ENCODE data around the gene PRKCSH.
"Not testable (repeated sequence)": the region's sequence is repeated elsewhere in the genome, so short reads cannot be mapped to it uniquely, and the experiment has no call there.

Gene PRKCSH

DNA sequence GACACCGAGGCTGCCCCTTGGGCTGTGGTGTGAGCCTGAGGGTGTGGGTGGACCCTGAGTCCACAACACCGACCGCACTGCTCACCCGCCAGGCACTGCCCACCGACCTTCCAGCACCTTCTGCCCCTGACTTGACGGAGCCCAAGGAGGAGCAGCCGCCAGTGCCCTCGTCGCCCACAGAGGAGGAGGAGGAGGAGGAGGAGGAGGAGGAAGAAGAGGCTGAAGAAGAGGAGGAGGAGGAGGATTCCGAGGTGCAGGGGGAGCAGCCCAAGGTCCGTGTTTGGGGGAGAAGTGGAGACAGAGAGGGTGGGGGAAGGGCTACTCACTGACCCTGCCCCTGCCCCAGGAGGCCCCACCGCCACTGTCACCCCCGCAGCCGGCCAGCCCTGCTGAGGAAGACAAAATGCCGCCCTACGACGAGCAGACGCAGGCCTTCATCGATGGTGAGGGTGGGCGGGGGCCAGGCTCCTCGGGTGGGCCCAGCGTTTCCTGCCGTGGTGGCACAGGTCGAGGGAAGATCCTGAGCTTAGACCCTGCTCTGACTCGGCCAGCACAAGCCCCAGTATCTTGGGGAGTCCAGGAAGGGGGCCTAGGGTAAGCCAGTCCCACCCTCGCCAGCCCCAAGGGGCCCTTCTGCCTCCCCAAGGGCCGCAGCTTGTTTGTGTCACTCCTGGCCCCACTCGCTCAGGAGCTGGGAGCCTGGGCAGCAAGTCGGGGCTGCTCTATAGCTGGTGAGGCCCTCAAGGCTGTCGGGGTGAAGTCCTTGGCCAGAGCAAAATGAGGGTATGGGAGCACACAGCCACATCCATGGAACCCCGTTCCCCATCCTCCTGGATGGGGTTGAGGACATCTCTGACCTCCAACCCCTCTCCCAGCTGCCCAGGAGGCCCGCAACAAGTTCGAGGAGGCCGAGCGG lies 12.2 kb downstream of the PRKCSH start:
- no peak for DNase-seq
- in situ Hi-C loops (cut with MboI; ENCODE audit: low pct_unique_long_range_greater_than_20kb, low sequenced_read_pairs) = no loop called here

DNA sequence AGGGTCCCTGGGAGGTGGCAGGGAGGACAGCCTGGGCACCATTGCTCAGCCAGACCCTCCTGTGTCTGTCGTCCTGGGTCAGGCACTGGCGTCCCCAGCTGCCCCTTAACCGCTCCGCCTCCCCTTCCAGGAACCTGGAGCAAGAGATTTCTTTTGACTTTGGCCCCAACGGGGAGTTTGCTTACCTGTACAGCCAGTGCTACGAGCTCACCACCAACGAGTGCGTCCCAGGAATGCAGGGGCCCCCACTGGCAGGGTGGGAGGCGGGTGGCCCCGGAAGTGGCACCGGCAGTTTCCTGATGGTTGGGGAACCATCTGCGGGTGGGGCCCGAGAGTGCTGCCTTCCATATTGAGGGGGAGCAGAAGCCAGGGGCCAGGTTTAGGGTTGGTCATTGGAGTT lies 13.0 kb downstream of the PRKCSH start:
- no peak for DNase-seq

DNA sequence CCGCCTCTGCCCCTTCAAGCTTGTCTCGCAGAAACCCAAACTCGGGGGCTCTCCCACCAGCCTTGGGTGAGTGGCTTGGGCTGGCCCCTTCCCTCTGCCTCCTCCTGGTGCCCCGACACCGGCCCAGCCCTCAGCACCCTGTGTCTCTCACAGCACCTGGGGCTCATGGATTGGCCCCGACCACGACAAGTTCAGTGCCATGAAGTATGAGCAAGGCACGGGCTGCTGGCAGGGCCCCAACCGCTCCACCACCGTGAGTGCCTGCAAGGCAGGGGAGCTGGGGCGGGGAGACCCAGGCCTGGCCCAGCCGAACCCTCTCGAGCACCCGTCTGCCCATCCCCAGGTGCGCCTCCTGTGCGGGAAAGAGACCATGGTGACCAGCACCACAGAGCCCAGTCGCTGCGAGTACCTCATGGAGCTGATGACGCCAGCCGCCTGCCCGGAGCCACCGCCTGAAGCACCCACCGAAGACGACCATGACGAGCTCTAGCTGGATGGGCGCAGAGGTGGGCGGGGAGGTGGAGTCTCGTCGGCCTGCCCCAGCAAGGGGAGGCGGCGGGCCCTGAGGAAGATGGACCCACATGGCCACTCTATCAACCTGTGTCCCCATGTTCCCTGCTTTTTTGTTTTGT lies 13.6 kb downstream of the PRKCSH start:
- DNase-seq = no peak
- in situ Hi-C loops (cut with MboI; ENCODE audit: low pct_unique_long_range_greater_than_20kb, low sequenced_read_pairs) = no loop called here

More for the DNA sequence above, 13.0 kb downstream of the PRKCSH start:
- in situ Hi-C loops (cut with MboI; ENCODE audit: low pct_unique_long_range_greater_than_20kb, low sequenced_read_pairs) = no loop called here

DNA sequence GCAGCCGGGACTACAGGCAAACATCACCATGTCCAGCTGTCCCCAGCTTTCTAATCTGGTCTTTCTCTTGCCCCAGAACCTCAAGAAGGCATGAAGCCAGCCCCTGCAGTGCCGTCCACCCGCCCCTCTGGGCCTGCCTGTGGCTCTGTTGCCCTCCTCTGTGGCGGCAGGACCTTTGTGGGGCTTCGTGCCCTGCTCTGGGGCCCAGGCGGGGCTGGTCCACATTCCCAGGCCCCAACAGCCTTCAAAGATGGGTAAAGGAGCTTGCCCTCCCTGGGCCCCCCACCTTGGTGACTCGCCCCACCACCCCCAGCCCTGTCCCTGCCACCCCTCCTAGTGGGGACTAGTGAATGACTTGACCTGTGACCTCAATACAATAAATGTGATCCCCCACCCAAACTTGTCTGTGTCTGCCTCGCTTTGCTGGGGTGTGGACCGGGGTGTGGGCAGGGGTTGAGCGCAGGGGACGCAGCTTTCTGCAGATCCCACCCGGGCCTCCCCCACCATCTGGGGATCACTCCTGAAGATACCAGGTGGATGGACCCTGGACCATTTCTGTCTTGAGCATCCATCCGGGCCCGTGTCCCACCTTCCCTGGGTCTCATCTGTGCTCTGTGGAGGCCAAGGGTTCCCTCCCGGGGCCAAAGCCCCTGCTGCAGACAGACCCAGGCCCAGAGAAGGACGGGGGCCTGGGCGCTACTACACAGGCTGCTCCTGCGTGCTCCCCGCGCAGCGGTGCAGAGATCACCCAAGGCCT lies 15.3 kb downstream of the PRKCSH start:
- DNase-seq = no peak
- in situ Hi-C loops (cut with MboI; ENCODE audit: low pct_unique_long_range_greater_than_20kb, low sequenced_read_pairs) = no loop called here

DNA sequence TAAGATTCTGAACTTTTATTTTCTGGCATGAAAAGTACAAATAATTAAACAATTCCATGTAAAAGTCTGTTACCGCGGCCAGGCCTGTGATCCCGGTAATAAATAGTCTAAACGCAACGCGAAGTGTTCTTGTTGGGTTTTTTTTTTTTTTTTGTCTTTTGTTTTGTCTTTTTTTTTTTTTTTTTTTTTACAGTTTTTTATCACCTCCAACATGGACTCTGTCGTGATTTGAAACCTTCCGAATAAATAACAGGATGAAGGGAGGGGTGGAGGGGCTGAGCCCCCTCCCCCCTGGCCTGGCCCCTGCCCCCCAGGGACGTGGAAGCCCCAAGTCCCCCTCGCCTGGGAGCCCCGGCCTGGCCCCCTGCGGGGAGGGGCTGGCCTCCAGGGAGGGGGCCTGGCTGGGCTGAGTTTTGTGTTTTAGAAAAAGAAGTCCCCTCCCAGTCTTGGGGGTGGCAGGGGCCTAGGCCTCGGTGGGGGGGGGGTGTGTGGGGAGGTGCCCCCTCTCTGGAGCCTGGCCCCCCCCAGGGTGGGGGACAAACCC lies 16.0 kb downstream of the PRKCSH start:
- in situ Hi-C loops (cut with MboI; ENCODE audit: low pct_unique_long_range_greater_than_20kb, low sequenced_read_pairs) = no loop called here
- no peak for DNase-seq

GRCh38 chr19:11451871-11452619 lies 16.6 kb downstream of the PRKCSH start:
- in situ Hi-C loops (cut with MboI; ENCODE audit: low pct_unique_long_range_greater_than_20kb, low sequenced_read_pairs) = no loop called here

DNA sequence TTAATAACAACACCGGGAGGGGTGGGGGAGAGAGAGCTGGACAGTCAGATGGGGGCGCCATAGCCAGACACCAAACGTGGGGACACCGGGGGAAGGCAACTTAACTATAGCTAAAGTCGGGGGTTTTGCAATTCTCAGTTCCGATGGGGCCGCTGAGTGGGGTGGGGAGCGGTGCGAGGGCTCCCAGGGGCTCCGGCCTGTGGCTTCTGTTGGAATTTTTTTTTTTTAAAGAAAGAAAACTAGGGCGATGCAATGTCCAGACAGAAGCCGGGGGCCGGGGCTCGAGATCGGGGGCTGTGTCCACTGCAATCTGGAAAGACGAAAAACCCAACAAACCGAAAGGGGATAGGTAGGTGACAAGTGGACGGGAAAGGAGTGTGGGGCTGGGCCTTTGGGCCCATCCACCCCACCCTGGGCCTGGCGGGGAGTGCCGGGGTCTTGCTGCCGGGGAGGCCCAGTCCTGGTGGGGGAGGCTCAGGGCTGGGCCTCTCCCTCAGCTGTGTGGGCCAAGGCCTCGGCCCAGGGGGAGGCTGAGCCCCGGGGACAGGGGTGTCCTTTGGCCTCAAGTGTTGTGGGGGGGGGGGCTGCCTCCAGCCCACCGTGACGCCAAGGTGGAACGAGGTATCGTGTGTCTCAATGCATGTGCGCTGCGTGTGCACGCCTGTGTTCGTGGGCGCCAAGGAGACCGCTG lies 17.3 kb downstream of the PRKCSH start:
- no peak for DNase-seq
- in situ Hi-C loops (cut with MboI; ENCODE audit: low pct_unique_long_range_greater_than_20kb, low sequenced_read_pairs) = no loop called here

More at GRCh38 chr19:11451871-11452619, 16.6 kb downstream of the PRKCSH start:
- DNase-seq = no peak

DNA sequence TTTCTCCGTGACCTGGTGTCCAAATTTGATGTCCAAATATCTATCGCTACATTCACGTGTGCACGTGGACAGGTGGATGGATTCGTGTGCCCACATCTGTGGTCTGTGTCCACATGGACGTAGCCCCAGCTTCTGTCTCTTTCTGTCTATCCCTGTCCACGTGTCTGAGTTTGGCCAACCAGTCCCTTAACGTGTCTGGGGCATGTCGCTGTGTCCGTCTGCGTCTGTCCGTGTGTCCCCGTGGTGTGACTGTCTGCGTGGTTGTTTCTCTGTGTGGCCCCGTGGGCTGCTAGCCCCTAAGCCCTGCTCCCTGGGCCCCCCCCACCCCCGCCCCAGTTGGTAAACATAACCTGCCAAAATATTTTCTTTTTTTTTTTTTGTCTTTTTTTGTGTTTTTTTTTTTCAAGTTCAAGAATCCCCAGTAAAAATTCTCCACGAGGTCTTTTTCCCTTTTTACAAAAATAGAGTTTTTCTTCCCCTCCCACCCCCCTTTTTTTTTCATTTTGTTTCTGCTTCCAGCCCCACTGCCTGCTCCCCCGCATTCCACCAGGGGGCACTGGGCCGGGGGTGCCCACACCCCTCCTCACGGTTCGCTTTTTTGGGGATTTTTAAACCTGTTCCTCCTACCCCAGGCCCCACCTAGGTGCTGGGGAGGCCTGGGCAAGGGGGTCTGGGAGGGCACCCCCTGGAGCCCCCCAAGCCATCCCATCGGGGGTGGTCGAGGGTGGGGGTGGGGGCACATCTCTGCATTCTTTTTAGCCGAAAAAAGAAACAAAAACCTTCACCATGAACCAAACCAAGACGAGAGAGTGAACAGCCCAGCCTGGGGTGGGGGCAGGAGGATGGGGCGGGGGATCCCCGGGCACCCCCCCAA lies 18.3 kb downstream of the PRKCSH start:
- in situ Hi-C loops (cut with MboI; ENCODE audit: low pct_unique_long_range_greater_than_20kb, low sequenced_read_pairs) = no loop called here
- peak; percentile 21 for DNase-seq

DNA sequence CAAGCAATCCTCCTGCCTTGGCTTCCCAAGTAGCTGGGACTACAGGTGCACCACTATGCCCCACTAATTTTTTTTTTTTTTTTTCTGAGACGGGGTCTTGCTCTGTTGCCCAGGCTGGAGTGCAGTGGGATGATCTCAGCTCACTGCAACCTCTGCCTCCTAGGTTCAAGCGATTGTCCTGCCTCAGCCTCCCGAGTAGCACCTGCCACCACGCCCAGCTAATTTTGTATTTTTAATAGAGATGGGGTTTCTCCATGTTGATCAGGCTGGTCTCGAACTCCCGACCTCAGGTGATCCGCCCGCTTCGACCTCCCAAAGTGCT lies 19.8 kb downstream of the PRKCSH start:
- in situ Hi-C loops (cut with MboI; ENCODE audit: low pct_unique_long_range_greater_than_20kb, low sequenced_read_pairs); DNase-seq: not testable (repeated sequence)

GRCh38 chr19:11456659-11457058 lies 21.2 kb downstream of the PRKCSH start:
- no peak for DNase-seq
- in situ Hi-C loops (cut with MboI; ENCODE audit: low pct_unique_long_range_greater_than_20kb, low sequenced_read_pairs) = no loop called here

- no peak for DNase-seq
- in situ Hi-C loops (cut with MboI; ENCODE audit: low pct_unique_long_range_greater_than_20kb, low sequenced_read_pairs) = no loop called here
Observed at GRCh38 chr19:11457115-11457514, 21.7 kb downstream of the PRKCSH start.

- in situ Hi-C loops (cut with MboI; ENCODE audit: low pct_unique_long_range_greater_than_20kb, low sequenced_read_pairs) = no loop called here
- no peak for DNase-seq
Observed at GRCh38 chr19:11457831-11458230, 22.4 kb downstream of the PRKCSH start.

GRCh38 chr19:11458236-11458900 lies 22.9 kb downstream of the PRKCSH start:
- DNase-seq = no peak
- in situ Hi-C loops (cut with MboI; ENCODE audit: low pct_unique_long_range_greater_than_20kb, low sequenced_read_pairs) = no loop called here

DNA sequence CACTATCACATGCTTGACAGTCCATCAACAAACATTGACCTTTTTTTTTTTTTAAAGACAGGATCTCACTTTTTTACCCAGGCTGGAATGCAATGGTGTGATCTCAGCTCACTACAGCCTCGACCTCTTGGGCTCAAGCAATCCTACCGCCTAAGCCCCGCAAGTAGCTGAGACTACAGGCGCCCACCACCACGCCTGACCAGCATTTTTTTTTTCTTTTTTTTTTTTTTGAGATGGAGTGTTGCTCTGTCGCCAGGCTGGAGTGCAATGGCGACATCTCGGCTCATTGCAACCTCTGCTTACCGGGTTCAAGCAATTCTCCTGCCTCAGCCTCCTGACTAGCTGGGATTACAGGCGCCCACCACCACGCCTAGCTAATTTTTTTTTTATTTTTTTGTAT lies 23.5 kb downstream of the PRKCSH start:
- DNase-seq; in situ Hi-C loops (cut with MboI; ENCODE audit: low pct_unique_long_range_greater_than_20kb, low sequenced_read_pairs): not testable (repeated sequence)

DNA sequence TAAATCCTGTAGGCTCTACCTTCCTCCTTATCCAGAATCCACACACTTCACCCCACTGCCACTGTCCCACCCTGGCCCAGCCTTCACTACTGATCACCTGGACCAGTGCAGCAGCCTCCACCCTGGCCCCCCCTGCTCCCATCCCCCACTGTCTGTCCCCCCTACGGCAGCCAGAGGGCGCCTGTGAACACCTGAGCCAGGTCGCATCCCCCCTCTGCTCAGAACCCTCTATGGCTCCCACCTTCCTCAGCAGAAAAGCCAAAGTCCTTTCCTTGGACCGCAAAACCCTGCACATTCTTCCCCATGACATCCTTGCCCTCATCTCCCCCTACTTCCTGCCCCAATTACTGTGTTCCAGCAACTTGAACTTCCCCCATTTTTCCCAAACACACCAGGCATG lies 24.8 kb downstream of the PRKCSH start:
- no peak for DNase-seq
- in situ Hi-C loops (cut with MboI; ENCODE audit: low pct_unique_long_range_greater_than_20kb, low sequenced_read_pairs) = no loop called here

DNA sequence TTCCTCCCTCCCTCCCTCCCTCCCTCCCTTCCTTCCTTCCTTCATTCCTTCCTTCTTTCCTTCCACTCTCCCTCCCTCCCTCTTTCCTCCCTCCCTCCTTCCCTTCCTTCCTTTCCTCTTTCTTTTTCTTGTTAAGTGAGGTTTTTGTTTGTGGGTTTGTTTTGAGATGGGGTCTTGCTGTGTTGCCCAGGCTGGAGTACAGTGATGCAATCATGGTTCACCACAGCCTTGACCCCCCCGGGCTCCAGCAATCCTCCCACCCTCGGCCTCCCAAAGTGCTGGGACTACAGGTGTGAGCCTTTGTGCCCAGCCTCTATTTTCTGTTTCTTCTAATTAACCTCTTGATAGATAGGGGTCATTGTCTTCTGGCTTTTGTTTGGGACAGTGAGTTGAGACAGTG lies 26.0 kb downstream of the PRKCSH start:
- no peak for DNase-seq
- in situ Hi-C loops (cut with MboI; ENCODE audit: low pct_unique_long_range_greater_than_20kb, low sequenced_read_pairs) = no loop called here

- in situ Hi-C loops (cut with MboI; ENCODE audit: low pct_unique_long_range_greater_than_20kb, low sequenced_read_pairs) = no loop called here
- no peak for DNase-seq
Observed at GRCh38 chr19:11463391-11463790, 28.0 kb downstream of the PRKCSH start.

Measured in KBM-7 (cell line).